NT2/D1 (cell line): ENCODE measurements around the gene ANKRD2.

Experiments used
- DNase-seq: peaks from one replicate; pipeline ENCODE4 v3.0.0-alpha.2; 2011; ENCODE audit warnings: low read depth, low spot score
- H3K27me3 ChIP-seq: 2 replicates; pipeline ENCODE4 v1.6.0; 2011; ENCODE audit warnings: mild to moderate bottlenecking; ENCODE audit not compliant: insufficient read length, insufficient read depth
- H3K36me3 ChIP-seq: 2 replicates; pipeline ENCODE4 v1.6.1; 2011; ENCODE audit warnings: mild to moderate bottlenecking, low read length, mixed read lengths; ENCODE audit not compliant: insufficient read depth, insufficient read length
- H3K4me1 ChIP-seq: 2 replicates; pipeline ENCODE4 v1.5.1; 2011; ENCODE audit not compliant: insufficient read depth, insufficient read length
- H3K4me3 ChIP-seq: 2 replicates; pipeline ENCODE4 v1.5.1; 2011; ENCODE audit warnings: low read depth; ENCODE audit not compliant: insufficient read length
- H3K9ac ChIP-seq: 2 replicates; pipeline ENCODE4 v1.6.0; 2011; ENCODE audit warnings: low read depth; ENCODE audit not compliant: insufficient read length
- H3K9me3 ChIP-seq: 2 replicates; pipeline ENCODE4 v1.5.1; 2011; ENCODE audit warnings: mild to moderate bottlenecking, low read length; ENCODE audit not compliant: insufficient read depth
- SUZ12 ChIP-seq: IDR thresholded peaks from 2 replicates; pipeline ENCODE4 v1.6.1; 2011; ENCODE audit not compliant: insufficient read length, insufficient read depth; ENCODE audit errors: extremely low read depth
- YY1 ChIP-seq: IDR thresholded peaks from 2 replicates; pipeline ENCODE4 v1.6.1; 2011; ENCODE audit not compliant: insufficient read length, insufficient read depth
- ZNF274 ChIP-seq: IDR thresholded peaks from 2 replicates; pipeline ENCODE4 v1.6.1; 2011; ENCODE audit warnings: mild to moderate bottlenecking, low read depth, low read length

The ANKRD2 gene

GRCh38 chr10:97589479-97589878, 16.9 kb downstream of the ANKRD2 start, which contains the start of gene C10orf62:
Gene C10orf62, plus strand, starts transcription at chr10:97589721. Its CDS starts 177 bp downstream, at chr10:97589898.
- H3K4me3 ChIP-seq = no peak within 1 kb of the TSS
- no peak for TF ChIP-seq ZNF274
- no peak for TF ChIP-seq SUZ12
- TF ChIP-seq YY1 = no peak

GRCh38 chr10:97590082-97590747, 17.6 kb downstream of the ANKRD2 start:
- Histone ChIP-seq H3K36me3 (no peaks in the 10 kb centered on the region), H3K9ac (no peak overlapping the region), H3K9me3 (no peaks in the 10 kb centered on the region), H3K27me3 (no peaks in the 10 kb centered on the region), H3K4me1 (peaks cover 3% of the 10 kb centered on the region), H3K4me3 (no peak overlapping the region)
- no peak for DNase-seq
- TF ChIP-seq SUZ12 = no peak
- no peak for TF ChIP-seq YY1
- TF ChIP-seq ZNF274 = no peak

More at GRCh38 chr10:97589479-97589878, 16.9 kb downstream of the ANKRD2 start, which contains the start of gene C10orf62:
- Histone ChIP-seq H3K27me3 (no peaks in the 10 kb centered on the region), H3K36me3 (no peaks in the 10 kb centered on the region), H3K4me1 (peaks cover 3% of the 10 kb centered on the region), H3K9ac (no peak within 1 kb of the TSS), H3K9me3 (no peaks in the 10 kb centered on the region)
- no peak for DNase-seq

GRCh38 chr10:97590748-97591495, 18.3 kb downstream of the ANKRD2 start:
- Histone ChIP-seq H3K36me3 (no peaks in the 10 kb centered on the region), H3K9ac (no peak overlapping the region), H3K4me1 (peaks cover 3% of the 10 kb centered on the region), H3K4me3 (no peak overlapping the region), H3K9me3 (no peaks in the 10 kb centered on the region), H3K27me3 (no peaks in the 10 kb centered on the region)
- DNase-seq = no peak
- TF ChIP-seq SUZ12 = no peak
- no peak for TF ChIP-seq ZNF274
- TF ChIP-seq YY1 = no peak

- Histone ChIP-seq H3K27me3 (no peaks in the 10 kb centered on the region), H3K4me1 (no peaks in the 10 kb centered on the region), H3K9ac (no peak overlapping the region), H3K9me3 (no peaks in the 10 kb centered on the region), H3K4me3 (no peak overlapping the region), H3K36me3 (no peaks in the 10 kb centered on the region)
- no peak for DNase-seq
- TF ChIP-seq YY1 (no peak), ZNF274 (no peak), SUZ12 (no peak)
Measured at GRCh38 chr10:97593421-97593820, 20.8 kb downstream of the ANKRD2 start.

- no peaks in the 10 kb centered on the region for H3K9me3 ChIP-seq
- no peak overlapping the region for H3K4me3 ChIP-seq
- H3K27me3 ChIP-seq = no peaks in the 10 kb centered on the region
- TF ChIP-seq SUZ12 (no peak), ZNF274 (no peak), YY1 (no peak)
- H3K9ac ChIP-seq = no peak overlapping the region
- H3K4me1 ChIP-seq = no peaks in the 10 kb centered on the region
- no peaks in the 10 kb centered on the region for H3K36me3 ChIP-seq
- no peak for DNase-seq
Measured at GRCh38 chr10:97596101-97597082, 23.8 kb downstream of the ANKRD2 start.

GRCh38 chr10:97597778-97598177, 25.2 kb downstream of the ANKRD2 start:
- no peak for DNase-seq
- H3K9me3 ChIP-seq = no peaks in the 10 kb centered on the region
- H3K27me3 ChIP-seq = no peaks in the 10 kb centered on the region
- H3K4me1 ChIP-seq = peaks cover 5% of the 10 kb centered on the region
- no peak overlapping the region for H3K9ac ChIP-seq
- H3K4me3 ChIP-seq = no peak overlapping the region
- H3K36me3 ChIP-seq = no peaks in the 10 kb centered on the region
- no peak for TF ChIP-seq ZNF274
- TF ChIP-seq YY1 = no peak
- no peak for TF ChIP-seq SUZ12
